ENCODE measurements around the gene NRDC.
"Not testable (repeated sequence)": the region's sequence is repeated elsewhere in the genome, so short reads cannot be mapped to it uniquely, and the experiment has no call there.

NRDC gene

DNA sequence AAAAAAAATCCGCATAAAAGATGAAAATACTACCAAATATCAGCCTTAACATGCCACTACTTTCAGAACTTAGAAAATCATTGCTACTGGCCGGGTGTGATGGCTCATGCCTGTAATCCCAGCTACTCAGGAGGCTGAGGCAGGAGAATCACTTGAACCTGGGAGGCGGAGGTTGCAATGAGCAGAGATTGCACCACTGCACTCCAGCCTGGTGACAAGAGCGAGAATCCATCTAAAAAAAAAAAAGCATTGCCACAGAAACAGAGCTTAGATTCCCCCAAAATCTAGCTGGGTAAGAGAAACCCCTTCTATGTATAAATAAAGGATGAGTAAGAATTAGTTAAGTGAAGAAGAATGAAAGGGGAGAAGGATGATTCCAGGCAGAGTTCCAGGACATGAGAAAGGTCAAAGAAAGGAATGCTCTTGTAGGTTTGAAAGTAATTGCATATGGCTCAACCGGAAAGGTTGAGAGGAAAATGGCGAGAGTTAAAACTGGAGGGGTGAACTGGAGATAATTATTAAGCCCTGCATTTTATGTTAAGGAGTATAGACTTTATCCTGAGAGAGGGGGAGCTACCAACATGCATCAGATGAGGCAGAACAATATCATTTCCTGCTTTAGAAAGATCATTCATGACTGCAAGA, 19.7 kb upstream of the NRDC start:
- in situ Hi-C loops (cut with MboI; ENCODE audit: low sequenced_read_pairs), result no loop called here

DNA sequence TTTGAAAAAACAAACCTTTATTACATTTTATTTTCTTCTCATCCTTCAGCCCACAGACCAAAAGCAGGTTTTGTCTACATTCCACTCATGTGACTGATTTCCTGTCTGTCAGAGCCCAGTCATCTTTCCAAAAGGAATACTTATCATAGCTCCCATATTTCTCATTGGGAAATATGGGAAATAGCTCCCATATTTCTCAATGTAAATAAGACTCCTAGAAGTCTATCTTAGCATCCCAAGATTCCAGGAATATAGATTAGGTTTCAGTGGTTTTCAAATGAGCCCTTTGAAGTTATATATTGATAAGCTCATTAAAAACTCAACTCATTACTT, 19.1 kb upstream of the NRDC start:
- in situ Hi-C loops (cut with MboI; ENCODE audit: low sequenced_read_pairs), result no loop called here

DNA sequence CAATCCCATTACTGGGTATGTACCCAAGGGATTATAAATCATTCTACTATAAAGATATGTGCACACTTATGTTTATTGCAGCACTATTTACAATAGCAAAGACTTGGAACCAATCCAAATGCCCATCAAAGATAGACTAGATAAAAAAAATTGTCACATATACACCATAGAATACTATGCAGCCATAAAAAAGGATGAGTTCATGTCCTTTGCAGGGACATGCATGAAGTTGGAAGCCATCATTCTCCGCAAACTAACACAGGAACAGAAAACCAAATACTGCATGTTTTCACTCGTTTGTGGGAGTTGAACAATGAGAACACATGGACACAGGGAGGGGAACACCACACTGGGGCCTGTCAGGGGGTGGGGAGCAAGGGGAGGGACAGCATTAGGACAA, 16.2 kb upstream of the NRDC start:
- in situ Hi-C loops (cut with MboI; ENCODE audit: low sequenced_read_pairs), result not testable (repeated sequence)

DNA sequence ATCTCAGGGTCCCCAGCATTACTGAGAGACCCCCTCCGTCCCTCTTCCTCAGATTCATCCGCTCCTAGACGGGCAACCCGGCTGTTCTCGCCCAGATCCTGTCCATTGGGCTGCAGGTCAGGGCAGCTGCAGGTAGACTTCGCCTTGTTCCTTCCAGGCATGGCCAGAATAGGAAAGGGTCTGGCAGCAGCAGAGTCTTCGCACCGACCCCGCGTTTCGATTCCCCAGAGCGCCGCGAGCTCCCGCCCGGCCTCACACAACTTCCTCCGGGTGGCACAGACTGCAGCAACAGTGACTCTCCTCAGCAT, 265 bp downstream of the NRDC start:
- in situ Hi-C loops (cut with MboI; ENCODE audit: low sequenced_read_pairs), result no loop called here

DNA sequence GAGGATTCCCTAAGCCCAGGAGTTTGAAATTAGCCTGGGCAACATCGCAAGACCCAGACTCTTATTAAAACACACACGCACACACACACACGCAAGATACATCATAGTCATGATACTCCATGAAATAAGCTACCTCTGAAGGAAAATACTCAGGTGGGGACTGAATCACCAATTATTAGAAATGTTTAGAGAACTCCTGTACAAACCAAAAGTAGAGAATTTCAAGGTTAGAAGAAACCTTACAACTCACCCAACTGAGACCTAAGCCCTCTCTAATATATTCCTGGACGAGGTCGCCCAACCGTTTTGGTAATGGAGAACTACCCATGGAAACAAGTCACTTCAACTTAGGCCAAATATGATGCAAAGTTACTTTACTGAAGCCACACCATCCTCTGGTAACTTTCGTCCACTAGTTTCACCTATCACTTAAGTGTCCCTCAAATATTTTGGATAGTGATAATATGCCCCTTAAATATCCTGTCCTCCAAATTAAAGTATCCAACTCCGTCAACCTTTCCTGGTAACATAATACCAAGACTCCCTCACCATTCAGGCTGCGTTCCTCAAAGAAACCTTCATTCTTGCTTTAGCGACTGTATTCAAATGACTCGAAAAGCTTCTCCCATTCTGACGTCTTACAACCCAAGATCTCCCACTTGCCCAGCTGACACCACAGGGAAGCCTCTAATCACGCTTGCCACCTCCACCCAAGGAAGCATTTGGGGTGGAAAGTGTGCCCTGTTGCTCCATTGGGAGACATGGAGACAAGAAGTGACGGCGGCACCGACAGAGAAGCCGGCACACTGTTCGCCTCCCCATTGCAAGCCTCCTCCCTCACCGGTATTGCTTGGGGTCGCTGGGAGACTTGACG, 856 bp downstream of the NRDC start:
- in situ Hi-C loops (cut with MboI; ENCODE audit: low sequenced_read_pairs), result no loop called here

DNA sequence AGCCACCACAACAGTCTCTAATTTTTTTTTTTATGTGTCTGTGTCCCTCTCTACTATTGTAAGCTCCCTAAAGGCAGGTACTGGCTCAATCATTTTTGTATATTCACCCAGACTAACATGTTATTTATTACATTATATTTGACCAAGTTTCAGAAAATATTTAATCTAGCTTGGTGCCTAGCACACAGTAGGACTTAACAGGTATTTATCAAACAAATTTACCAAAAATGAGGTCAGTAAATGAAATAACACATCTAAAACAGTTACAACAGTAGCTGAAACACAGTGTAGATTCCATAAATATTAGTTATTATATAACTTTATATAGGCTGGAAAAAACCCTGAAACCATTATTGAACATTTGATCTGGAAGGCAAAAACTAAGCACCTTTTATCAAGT, 2.7 kb downstream of the NRDC start:
- in situ Hi-C loops (cut with MboI; ENCODE audit: low sequenced_read_pairs), result no loop called here

DNA sequence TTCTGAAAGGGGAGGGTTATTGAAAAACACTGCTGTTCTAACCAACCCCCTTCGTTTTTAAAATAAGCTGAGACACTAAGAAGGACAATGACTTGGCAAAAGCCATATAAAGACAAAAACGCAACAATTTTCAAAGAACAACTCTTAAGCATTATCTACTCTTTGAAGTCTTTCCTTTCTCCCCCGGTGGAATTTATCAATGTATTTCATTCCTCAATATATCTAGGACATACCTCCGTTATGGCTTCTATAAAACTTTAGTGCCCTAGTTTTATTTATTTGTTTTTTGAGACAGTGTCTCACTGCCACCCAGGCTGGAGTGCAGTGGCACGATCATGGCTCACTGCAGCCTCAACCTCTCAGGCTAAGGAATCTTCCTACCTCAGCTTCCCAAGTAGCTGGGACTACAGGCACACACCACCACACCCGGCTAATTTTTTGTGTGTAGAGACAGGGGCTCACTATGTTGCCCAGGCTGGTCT, 3.2 kb downstream of the NRDC start:
- in situ Hi-C loops (cut with MboI; ENCODE audit: low sequenced_read_pairs), result no loop called here

DNA sequence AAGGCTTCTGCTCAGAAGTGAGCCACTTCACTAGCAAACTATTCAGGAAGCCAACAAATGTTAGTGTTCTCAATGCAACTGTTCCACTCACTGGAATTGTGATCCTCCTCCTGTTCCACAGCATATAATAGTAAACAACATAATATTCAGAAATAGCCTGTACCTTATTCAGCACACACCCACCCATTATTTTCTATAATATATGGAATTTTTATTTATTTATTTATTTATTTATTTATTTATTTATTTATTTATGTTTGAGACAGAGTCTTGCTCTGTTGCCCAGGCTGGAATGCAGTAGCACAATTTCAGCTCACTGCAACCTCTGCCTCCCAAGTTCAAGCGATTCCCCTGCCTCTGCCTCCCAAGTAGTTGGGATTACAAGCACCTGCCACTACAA, 5.3 kb downstream of the NRDC start:
- in situ Hi-C loops (cut with MboI; ENCODE audit: low sequenced_read_pairs), result not testable (repeated sequence)

DNA sequence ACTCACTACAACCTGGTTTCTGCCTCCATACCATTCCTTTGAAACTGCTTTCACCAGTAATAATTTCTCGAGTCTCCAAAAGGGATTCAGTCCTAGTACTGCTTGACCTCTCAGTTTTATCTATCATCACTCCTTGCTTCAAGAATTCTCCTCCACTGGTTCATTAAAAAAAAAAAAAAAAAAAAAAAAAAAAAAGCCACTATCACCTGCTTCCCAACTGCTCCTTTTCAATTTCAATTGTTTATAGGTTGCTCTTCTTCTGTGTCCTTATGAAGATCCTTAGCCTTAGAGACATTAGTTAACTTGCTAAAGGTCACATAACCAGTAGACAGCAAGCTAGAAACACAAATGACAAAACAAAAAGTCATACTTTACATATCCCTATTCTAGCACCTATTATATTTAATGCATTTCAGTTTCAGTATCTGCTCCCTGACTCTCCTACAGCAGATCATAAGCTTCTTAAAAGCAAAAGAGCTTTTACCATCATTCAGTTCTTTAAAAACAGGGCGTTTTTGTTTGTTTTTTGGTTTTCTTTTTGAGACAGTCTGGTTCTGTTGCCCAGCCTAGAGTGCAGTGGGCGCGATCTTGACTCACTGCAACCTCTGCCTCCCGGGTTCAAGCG, 7.1 kb downstream of the NRDC start:
- in situ Hi-C loops (cut with MboI; ENCODE audit: low sequenced_read_pairs), result no loop called here

DNA sequence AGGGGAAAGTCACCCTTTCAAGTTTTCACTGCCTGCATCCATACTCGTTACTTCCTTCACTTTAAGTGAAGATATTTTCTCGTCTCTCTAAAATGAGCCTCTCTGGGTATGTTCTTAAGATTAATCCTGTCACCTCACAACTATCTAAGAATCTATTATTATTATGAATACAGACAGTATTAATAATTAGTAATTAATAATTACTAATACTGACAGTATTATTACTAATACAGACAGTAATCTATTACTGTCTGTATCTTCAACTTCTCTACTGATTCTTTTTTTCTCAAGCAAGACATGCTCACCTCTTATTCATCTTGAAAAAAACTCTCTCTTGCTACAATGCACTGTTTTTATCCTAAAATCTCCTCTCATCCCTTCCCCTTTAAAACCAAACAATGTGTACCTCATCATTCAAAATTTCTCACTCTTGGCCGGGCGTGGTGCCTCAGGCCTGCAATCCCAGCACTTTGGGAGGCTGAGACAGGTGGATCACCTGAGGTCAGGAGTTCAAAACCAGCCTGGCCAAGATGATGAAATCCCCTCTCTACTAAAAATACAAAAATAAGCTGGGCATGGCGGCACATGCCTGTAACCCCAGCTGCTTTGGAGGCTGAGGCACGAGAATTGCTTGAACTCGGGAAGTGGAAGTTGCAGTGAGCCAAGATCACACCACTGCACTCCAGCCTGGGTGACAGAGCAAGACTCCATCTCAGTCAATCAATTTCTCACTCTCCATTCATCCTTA, 7.8 kb downstream of the NRDC start:
- in situ Hi-C loops (cut with MboI; ENCODE audit: low sequenced_read_pairs), result no loop called here

DNA sequence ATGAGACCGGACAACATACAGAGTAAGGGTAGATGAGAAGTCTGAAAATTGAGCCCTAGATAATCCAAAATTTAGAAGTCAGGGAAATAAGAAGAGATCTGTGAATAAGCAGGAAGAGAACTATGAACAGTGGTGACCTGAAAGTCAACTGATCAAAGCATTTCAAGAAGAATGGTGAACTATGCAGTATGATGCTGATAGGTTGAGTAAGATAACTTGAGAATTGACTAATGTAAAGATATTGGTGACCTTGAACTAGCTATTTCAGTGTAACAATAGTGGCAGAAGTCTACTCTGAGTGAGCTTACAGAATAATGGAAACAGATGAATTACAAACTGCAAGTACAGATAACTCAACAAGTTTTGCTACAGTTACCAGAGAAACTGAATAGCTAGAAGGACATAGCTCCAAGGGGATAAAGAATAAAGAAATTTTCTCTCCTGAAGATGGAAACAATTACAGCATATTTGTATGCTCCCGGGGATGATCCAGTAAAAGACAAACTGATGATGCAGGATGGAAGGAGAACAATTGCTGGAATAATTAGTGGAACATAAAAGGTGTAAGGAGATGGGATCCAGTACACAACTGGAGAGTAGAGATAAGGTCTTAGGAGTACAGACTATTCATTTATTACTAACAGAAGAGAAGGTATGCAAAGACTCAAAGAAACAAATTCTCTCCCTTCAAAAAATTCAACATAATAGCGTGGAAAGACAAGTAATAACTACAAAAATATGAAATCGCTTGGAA, 10.9 kb downstream of the NRDC start:
- in situ Hi-C loops (cut with MboI; ENCODE audit: low sequenced_read_pairs), result no loop called here

DNA sequence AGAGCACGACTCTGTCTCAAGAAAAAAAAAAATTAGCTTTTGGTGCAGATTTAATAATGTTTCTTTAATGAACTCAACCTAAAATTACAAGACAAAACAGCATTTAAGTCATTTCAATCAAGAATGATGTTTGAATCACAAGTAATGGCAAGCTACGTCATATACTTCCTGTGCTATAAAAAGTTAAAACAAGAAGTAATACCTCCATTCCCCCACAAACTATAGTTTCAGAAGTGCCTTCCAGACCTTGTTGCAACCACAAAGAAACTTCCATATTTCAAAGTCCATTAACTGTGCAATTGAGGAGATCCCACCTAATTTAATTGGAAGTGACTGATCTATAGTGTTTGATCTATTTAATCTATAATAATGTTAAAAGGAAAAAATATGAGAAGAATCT, 15.1 kb downstream of the NRDC start:
- in situ Hi-C loops (cut with MboI; ENCODE audit: low sequenced_read_pairs), result no loop called here

DNA sequence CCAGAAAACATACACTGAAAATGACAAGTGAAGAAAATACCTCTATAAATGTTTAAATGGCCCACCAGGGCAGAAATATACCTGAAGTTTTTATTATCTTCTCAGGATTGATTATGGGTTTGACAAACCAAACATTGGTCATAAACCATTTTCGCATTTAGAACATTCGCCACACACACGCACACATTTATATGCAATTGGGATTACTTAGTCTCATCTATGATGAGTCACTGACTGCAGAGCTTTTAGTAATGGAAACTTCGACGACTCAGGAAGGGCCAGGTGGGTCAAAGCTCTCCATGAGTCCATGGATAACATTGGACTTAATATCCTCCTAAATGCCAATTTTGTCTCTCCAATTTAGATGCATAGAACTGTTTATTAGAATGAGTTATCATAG, 16.9 kb downstream of the NRDC start:
- in situ Hi-C loops (cut with MboI; ENCODE audit: low sequenced_read_pairs), result no loop called here

DNA sequence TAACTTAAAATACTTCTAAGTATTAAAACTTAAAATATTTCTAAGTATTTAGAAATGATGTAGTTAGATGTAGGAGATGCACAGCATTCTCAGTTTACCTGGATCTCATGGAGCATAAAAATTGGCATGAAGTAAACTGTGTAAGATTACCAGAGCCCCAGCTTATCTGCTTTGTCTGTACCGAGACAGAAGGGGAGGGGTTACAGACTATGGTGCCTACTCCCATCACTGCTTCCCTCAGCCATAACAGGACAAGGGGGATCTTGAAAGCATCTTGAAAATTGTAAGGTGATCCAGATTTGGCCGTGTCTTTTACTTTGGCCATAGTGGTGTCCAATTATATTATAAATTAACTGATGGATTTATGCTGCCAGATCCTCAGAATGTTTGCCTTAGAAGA, 18.8 kb downstream of the NRDC start:
- in situ Hi-C loops (cut with MboI; ENCODE audit: low sequenced_read_pairs), result no loop called here

DNA sequence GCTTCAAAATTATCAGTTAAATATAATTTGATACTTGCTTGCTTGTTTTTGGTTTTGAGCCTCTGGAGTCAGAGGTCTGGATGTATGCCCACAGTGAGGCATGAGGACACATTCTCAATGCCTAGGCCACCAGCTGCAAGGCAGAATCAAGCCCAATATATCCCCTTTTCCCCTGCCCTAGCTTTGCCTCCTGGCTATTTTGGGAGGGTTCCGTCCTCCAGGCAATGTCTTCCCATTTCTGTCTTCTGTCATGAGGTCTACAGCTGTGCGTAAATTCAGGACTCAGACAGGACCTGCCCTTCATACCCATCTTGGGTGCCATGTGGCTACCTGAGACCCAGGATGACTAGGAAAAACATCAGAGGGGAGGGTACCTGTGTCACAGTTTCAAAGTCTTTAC, 19.2 kb downstream of the NRDC start:
- in situ Hi-C loops (cut with MboI; ENCODE audit: low sequenced_read_pairs), result no loop called here

DNA sequence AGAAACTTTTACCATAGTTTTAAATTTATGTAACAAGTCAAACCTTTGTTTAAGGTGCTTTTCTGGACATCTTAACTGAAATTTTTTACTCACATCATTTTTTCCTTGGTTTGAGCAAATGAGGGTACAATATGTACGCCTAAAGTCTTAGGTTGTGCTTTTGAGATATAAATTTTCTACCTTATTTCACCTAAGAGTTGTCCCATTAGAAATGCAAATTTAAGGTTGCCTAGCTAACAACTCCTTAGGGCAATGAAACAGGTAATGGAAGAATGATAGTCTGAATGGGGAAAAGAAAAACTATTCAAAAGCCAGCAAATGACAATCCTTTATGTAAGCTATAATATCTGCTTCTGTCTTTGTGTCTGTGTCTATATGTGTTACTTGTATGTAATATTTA, 19.6 kb downstream of the NRDC start:
- in situ Hi-C loops (cut with MboI; ENCODE audit: low sequenced_read_pairs), result no loop called here

DNA sequence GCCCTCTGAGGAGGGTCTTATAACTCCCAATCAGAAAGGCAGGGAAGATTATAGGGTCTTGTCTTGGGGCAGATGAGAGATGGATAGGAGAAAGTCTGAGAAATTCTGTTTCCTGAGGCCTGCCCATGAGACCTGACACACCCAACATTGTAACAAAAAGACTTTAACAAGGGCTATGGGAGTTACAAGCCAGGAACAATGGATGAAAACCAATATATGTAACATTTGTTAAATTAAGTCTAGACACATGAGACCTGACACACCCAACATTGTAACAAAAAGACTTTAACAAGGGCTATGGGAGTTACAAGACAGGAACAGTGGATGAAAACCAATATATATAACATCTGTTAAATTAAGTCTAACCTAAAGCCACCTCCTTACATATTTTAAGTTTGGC, 21.8 kb downstream of the NRDC start:
- in situ Hi-C loops (cut with MboI; ENCODE audit: low sequenced_read_pairs), result no loop called here

DNA sequence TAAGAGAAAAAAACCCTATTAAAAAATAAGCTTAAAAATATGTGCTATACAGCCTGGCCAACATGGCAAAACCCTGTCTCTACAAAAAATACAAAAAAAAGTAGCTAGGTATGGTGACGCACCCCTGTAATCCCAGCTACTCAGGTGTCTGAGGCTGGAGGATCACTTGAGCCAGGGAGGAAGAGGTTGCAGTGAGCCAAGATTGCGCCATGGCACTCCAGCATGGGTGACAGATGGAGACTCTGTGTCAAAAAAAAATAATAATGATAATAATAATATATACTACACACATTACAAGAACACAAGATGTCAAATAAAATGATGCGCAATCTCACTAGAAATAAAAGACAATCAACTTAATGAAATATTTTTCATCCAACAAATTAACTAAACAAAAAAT, 22.9 kb downstream of the NRDC start:
- in situ Hi-C loops (cut with MboI; ENCODE audit: low sequenced_read_pairs), result no loop called here

DNA sequence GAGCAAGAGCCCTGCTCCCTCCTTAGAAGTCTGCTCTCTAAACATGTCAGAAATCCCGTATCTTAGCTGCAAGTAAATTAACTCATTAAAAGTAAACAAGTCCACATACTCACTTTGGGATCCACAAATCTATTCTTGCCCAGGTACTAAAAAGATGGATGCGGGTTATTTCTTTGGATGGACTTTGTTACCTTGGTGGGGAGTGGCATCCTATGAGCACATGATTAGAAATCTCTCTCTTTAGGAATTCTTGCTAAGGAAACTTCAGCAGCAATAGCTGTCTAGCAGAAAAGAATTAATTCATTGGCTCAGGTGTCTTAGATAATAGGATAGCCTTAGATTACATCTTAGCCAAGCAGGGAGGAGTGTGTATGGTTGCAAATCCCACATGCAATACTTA, 25.2 kb downstream of the NRDC start:
- in situ Hi-C loops (cut with MboI; ENCODE audit: low sequenced_read_pairs), result no loop called here

DNA sequence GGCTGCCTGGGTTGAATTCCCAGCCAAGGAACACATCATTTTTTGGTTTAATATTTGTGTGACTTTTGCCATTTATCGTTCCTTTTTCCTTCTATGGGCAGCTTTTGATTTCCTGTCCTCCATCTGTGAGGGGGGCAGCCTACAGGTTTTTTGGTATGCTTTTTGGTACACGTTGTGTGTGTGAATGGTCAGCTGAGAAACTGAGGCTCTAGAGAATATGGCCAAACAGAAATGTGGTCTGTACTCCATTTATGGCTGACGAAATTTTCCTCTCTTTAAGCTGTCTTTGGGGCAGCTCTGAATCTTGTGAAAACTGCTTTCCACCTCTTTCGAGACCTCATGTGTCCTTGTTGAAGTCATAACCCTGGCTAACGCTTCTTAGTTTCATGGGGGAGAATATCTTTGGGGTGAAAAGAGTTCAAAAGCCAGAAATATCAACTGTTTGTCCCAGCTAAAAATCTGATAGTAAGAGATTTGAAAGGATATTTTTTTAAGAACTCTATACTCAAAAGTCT, 26.6 kb downstream of the NRDC start:
- in situ Hi-C loops (cut with MboI; ENCODE audit: low sequenced_read_pairs), result no loop called here
